A673 (cell line): ENCODE data around the gene RBM25.

Experiments
- EZH2 ChIP-seq: fragments of 200-600 bp; sonication (generic); IDR thresholded peaks from 2 replicates; pipeline ENCODE4 v1.6.1; 2017; ENCODE audit warnings: borderline replicate concordance, low read depth, mild to moderate bottlenecking, mixed read lengths, antibody characterized with exemption, low read length; ENCODE audit not compliant: poor library complexity, severe bottlenecking
- TF ChIP-seq, protein P1 (sequence below): fragments of 300-800, 200-600 bp; sonication (generic); conservative IDR thresholded peaks from 2 replicates; pipeline ENCODE4 v1.5.1; 2017; ENCODE audit warnings: low read depth, mild to moderate bottlenecking, antibody characterized with exemption, low read length, moderate library complexity, mixed read lengths

DNA sequence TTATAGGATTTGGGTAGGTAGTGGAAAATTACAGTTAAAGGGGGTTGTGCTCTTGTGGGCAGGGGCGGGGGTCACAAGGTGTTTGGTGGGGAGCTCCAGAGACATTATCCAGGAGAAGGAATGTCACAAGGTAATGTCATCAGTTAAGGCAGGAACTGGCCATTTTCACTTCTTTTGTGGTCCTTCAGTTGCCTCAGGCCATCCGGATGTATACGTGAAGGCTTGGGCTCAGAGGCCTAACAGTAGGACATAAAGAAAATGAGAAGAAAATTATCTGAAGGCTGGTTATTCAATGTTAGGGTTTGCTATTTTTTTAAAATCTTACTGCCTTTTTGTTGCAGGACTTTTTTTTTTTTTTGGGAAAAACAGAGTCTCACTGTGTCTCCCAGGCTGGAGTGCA, 75.5 kb downstream of the RBM25 start:
- no peak for TF ChIP-seq EZH2
- TF ChIP-seq, protein P1, sequence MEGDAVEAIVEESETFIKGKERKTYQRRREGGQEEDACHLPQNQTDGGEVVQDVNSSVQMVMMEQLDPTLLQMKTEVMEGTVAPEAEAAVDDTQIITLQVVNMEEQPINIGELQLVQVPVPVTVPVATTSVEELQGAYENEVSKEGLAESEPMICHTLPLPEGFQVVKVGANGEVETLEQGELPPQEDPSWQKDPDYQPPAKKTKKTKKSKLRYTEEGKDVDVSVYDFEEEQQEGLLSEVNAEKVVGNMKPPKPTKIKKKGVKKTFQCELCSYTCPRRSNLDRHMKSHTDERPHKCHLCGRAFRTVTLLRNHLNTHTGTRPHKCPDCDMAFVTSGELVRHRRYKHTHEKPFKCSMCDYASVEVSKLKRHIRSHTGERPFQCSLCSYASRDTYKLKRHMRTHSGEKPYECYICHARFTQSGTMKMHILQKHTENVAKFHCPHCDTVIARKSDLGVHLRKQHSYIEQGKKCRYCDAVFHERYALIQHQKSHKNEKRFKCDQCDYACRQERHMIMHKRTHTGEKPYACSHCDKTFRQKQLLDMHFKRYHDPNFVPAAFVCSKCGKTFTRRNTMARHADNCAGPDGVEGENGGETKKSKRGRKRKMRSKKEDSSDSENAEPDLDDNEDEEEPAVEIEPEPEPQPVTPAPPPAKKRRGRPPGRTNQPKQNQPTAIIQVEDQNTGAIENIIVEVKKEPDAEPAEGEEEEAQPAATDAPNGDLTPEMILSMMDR = no peak
